GM18505 (cell line): Measurements from ENCODE around the gene RAB8B.

Experiments
- ATAC-seq: cut with Tn5 transposase; IDR thresholded peaks from one replicate; pipeline ENCODE4 v1.9.1; 2021; ENCODE audit not compliant: unreplicated experiment
- POLR2A ChIP-seq: IDR thresholded peaks from 4 replicates; pipeline ENCODE4 v1.6.1; 2011; ENCODE audit warnings: borderline replicate concordance; ENCODE audit not compliant: insufficient read depth, insufficient read length; ENCODE audit errors: extremely low read depth

RAB8B gene

GRCh38 chr15:63189941-63190768, 749 bp downstream of the RAB8B start:
- TF ChIP-seq POLR2A = no peak
- ATAC-seq = no peak

- TF ChIP-seq POLR2A = no peak
Measured at GRCh38 chr15:63190769-63191649, 1.6 kb downstream of the RAB8B start.

DNA sequence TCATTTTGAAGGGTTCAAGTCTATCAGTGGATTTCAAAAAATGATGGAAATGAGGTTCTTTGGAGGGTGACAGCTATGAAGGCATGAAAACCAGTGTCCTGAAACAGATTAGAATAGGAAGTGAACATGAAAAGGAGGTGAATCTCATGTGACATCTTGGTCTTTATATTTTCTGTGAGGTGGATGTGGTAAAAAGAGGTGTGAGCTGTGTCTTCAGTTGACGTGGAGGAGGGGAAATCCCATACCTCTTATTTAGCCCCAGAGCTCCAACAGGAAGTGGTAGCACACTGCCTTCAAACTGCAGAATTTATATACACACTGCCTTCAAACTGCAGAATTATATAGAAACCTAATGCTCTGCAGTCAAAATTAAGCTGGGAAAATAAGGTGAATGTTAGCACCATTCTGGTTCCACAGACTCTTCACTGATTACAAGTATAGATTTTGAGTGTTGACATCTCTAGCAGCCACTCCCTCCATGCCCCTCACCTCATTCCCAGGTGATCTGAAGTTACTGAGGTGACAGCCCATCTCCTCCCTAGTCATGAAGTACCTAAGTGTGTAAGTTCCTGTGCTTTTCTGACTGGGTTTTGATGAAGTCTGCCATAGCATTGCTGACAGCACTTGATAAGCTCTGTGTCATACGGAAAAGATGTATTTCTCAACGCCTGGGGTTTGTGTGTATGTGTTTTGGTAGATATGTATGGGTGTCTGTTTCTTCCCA, 2.7 kb downstream of the RAB8B start:
- ATAC-seq = no peak
- peak; percentile 32 for TF ChIP-seq POLR2A

More at GRCh38 chr15:63190769-63191649, 1.6 kb downstream of the RAB8B start:
- no peak for ATAC-seq

DNA sequence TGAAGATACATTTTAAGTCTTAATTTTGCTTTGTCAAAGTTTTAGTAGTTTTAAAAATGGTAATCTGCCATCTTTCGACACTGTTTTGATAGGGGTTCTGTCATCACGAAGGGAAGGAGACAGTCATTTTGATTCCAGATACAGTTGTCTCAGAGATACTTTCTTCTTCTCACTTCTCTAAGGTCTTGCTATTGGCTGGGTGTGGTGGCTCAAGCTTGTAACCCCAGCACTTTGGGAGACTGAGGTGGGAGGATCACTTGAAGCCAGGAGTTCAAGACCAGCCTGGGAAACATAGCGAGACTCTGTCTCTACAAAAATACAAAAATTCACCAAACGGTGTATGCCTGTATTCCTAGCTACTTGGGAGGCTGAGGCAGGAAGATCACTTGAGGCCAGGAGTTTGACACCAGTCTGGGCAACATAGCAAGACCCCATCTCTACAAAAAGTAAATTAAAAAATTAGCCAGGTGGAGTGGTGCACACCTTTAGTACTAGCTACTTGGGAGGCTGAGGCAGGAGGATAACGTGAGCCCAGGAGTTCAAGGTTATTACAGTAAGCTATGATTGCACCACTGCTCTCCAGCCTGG, 3.3 kb downstream of the RAB8B start:
- no peak for ATAC-seq
- TF ChIP-seq POLR2A = no peak

DNA sequence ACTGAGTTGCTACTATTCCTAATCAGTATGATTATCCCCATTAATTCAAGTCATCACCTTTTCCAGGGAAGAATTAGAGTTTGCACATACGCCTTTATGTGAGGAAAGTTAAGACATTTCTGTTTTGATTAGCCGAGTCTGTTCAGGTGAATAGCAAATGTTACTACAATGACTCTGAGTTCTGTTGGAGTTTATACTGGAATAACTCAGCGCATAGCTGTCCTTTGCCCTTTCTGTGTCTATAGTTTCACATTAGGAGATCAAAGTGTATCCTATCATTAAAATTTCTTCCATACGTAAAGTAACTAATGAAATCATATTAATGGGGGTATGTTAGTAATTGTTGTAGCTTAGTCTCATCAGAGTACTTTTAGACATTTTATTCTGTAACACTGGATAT, 4.9 kb downstream of the RAB8B start:
- no peak for ATAC-seq
- TF ChIP-seq POLR2A = no peak

- TF ChIP-seq POLR2A = no peak
Measured at GRCh38 chr15:63194880-63195568, 5.6 kb downstream of the RAB8B start.

GRCh38 chr15:63195569-63196015, 6.2 kb downstream of the RAB8B start:
- TF ChIP-seq POLR2A = no peak
- ATAC-seq = no peak

More at GRCh38 chr15:63194880-63195568, 5.6 kb downstream of the RAB8B start:
- no peak for ATAC-seq

DNA sequence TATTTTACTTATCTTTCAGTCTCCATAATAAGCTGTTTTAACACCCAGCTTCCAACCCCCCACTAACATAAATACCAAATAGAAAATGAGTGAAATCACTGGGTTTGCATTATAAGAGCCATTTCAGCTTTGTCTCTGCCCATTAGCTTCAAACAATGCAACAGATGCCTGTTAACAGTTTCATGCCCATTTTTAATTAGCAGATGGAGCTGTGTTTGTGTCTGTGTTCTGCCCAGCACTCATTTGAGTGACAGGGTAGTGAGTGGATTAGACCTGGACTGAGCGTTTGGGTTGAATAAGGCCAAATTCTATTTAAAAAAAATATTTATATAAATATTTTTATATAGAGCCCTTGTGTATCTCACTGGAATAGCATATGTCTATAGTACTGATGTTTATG, 7.4 kb downstream of the RAB8B start:
- no peak for ATAC-seq
- TF ChIP-seq POLR2A = no peak

DNA sequence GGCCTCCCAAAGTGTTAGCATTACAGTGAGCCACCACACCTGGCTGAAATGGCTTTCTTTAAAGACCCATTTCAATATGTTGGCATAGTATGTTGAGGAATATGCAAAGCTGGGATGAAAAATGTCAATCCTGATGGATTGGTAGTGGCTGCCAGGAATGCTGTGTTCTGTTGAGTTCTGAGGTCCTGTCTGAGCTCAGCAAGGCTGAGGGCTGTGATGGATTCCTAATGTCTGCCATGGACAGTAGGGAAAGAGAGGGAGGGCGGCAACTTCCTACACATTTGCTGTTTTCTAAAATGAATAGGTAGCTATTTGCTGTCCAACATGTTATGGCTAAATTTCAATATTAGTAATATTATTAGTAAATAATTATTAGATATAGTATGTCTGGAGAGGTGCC, 8.2 kb downstream of the RAB8B start:
- TF ChIP-seq POLR2A = no peak
- ATAC-seq = no peak

- TF ChIP-seq POLR2A = no peak
- no peak for ATAC-seq
Measured at GRCh38 chr15:63198371-63199250, 9.2 kb downstream of the RAB8B start.

GRCh38 chr15:63200464-63201249, 11.3 kb downstream of the RAB8B start:
- ATAC-seq = no peak
- TF ChIP-seq POLR2A = no peak

GRCh38 chr15:63202861-63203260, 13.5 kb downstream of the RAB8B start:
- TF ChIP-seq POLR2A = no peak
- ATAC-seq = no peak
